WERI-Rb-1 (cell line): ENCODE results near the gene PHETA1.
A peak's percentile ranks its signal among the peaks of the same experiment; 100 is the strongest.

Experiments used
- DNase-seq: peaks from one replicate; pipeline ENCODE4 v3.0.0-alpha.2; 2020
- H3K27ac ChIP-seq: fragments of 250-450 bp; sonication (Bioruptor Pico); 2 replicates; pipeline ENCODE4 v1.5.1; 2020; ENCODE audit warnings: mild to moderate bottlenecking, moderate library complexity
- H3K27me3 ChIP-seq: fragments of 250-450 bp; sonication (Bioruptor Pico); 2 replicates; pipeline ENCODE4 v1.5.1; 2021; ENCODE audit warnings: mild to moderate bottlenecking, low read depth, moderate library complexity; ENCODE audit not compliant: insufficient read depth, severe bottlenecking
- H3K36me3 ChIP-seq: fragments of 250-450 bp; sonication (Bioruptor Pico); 2 replicates; pipeline ENCODE4 v1.5.1; 2020; ENCODE audit warnings: mild to moderate bottlenecking, moderate library complexity
- H3K4me3 ChIP-seq: 2 replicates; pipeline ENCODE4 v1.5.1; 2011; ENCODE audit warnings: low read depth, mild to moderate bottlenecking, control low read depth, low read length
- H3K9me3 ChIP-seq: fragments of 250-450 bp; sonication (Bioruptor Pico); 2 replicates; pipeline ENCODE4 v1.5.1; 2021; ENCODE audit warnings: mild to moderate bottlenecking, moderate library complexity; ENCODE audit not compliant: severe bottlenecking
- CTCF ChIP-seq: IDR thresholded peaks from 2 replicates; pipeline ENCODE4 v1.5.1; 2011; ENCODE audit warnings: low read depth, mild to moderate bottlenecking, control low read depth, inconsistent platforms, low read length

The PHETA1 gene

GRCh38 chr12:111313833-111314259, 55.0 kb downstream of the PHETA1 start:
- Histone ChIP-seq H3K27me3 (no peaks in the 10 kb centered on the region), H3K36me3 (no peaks in the 10 kb centered on the region), H3K4me3 (no peak overlapping the region), H3K27ac (no peak overlapping the region), H3K9me3 (no peaks in the 10 kb centered on the region)
- TF ChIP-seq CTCF = peak; percentile 91
- peak; percentile 84 for DNase-seq

GRCh38 chr12:111312708-111313107, 56.2 kb downstream of the PHETA1 start:
- Histone ChIP-seq H3K27ac (no peak overlapping the region), H3K36me3 (no peaks in the 10 kb centered on the region), H3K27me3 (no peaks in the 10 kb centered on the region), H3K9me3 (no peaks in the 10 kb centered on the region), H3K4me3 (no peak overlapping the region)
- no peak for TF ChIP-seq CTCF
- DNase-seq = no peak

DNA sequence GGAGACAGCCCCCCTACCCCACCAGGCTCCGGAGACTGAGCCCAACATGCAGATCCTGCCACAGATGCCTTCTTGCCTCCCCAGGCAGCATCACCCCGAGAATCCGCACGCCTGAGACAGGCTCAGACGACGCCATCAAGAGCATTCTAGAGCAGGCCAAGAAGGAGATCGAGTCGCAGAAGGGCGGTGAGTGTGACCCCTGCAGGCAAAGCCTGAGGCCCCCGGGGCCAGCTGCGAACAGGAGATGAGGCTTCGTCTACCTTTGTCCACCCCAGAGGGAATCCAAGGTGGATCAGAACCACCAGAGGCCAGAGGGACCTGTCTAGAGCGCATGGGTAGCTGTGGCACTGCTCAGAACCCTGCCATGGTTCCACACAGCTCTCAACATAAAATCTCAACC, 56.9 kb downstream of the PHETA1 start:
- DNase-seq = no peak
- H3K27me3 ChIP-seq = no peaks in the 10 kb centered on the region
- H3K27ac ChIP-seq = no peak overlapping the region
- no peak overlapping the region for H3K4me3 ChIP-seq
- no peaks in the 10 kb centered on the region for H3K36me3 ChIP-seq
- TF ChIP-seq CTCF = no peak
- no peaks in the 10 kb centered on the region for H3K9me3 ChIP-seq

- H3K9me3 ChIP-seq = no peaks in the 10 kb centered on the region
- no peaks in the 10 kb centered on the region for H3K27me3 ChIP-seq
- H3K27ac ChIP-seq = no peak overlapping the region
- H3K4me3 ChIP-seq = no peak overlapping the region
- no peak for TF ChIP-seq CTCF
- no peaks in the 10 kb centered on the region for H3K36me3 ChIP-seq
- DNase-seq = no peak
Measured at GRCh38 chr12:111311011-111311410, 57.9 kb downstream of the PHETA1 start.
